SIG-M5 (cell line): ENCODE measurements around the gene SV2B.

Experiments used
- DNase-seq: peaks from one replicate; lab custom pipeline; 2025; lab: John Stamatoyannopoulos, UW

Gene SV2B

DNA sequence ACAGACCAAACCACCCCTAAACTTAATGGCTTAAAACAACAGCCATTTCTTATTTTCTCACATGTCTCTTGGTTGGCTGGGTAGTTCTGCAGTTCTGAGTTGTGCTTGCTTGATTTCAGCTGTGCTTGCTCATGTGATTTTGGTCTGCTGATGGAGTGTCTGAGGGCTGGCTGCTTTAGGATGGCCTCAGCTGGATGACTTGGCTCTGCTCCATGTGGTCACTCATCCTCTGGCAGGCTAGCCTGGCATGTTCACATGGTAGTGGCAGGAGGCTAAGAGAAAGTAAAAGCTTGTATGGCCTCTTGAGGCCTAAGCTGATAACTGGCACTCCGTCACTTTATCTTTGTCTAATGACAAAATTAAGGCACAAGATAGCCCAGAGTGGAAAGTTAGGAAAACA, 4.1 kb downstream of the SV2B start:
- DNase-seq: no peak

DNA sequence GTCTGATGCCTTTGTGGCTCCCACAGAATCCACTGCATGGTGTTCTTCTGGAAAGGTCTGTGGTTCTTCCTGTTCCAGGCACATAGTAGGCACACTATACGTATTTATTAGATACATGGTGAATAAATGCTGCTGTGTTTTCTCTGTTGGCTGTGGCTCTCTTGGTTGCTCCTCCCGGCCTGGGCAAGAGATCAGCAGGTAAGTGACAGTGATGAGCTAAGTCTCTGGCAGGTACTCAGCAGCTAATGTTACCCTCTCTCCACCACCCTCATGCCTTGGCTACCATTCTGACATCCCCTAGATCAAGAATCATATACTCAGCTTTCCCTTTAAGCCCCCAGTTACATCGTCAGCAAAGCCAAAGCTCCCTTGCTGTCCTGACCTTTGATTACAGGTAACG, 8.4 kb downstream of the SV2B start:
- no peak for DNase-seq

DNA sequence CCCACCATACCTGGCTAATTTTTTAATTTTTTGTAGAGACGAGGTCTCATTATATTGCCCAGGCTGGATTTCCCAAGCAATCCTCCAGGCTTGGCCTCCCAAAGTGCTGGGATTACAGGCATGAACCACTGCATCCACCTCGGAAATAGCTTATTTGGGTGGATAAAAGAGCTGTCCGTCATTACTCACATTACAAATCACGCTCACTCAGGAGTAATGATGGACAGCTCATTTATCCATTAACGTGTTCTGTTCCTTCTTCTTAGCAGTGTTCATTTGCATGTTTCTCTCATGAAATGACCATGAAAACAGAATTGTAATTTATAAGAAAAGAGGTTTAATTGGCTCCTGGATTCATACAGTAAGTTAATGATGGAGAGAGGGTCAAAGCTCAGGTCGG, 9.8 kb downstream of the SV2B start:
- no peak for DNase-seq

DNA sequence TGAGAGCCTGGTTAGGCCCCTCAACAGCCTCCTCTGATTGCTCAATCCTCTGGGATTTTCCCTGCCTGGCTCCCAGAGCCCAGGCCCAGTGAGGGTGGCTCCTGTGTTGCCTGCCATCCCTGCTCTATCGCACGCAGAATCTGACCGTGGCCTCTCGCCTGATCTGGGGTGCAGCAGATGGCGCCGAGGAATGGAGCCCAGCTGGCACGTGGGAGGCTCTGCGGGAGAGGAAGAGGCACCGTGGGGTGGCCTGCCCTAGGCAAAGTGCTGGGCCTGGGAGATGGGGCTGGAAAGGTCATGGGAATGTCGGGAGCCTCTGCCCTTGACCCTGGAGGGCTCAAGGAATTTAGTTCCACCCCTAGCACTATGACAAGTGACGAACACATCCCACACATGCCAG, 10.3 kb downstream of the SV2B start:
- DNase-seq: no peak

DNA sequence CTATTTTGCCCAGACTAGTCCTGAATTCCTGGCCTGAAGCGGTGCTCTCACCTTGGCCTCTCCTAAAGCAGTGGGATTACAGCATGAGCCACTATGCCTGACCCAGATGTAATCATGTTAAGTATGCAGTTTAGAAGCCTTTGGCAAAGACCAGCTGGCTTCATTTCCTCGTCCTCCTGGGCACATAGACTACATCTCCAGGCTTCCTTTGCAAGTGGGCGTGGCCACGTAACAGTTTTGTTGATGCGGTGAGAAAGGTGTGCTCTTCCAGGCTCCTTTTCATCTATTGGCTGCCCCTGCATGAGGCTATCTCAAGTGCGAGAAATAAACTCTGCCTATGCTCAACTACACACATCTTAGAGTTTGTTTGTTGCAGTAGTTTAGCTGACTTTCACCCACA, 13.0 kb downstream of the SV2B start:
- DNase-seq: no peak

DNA sequence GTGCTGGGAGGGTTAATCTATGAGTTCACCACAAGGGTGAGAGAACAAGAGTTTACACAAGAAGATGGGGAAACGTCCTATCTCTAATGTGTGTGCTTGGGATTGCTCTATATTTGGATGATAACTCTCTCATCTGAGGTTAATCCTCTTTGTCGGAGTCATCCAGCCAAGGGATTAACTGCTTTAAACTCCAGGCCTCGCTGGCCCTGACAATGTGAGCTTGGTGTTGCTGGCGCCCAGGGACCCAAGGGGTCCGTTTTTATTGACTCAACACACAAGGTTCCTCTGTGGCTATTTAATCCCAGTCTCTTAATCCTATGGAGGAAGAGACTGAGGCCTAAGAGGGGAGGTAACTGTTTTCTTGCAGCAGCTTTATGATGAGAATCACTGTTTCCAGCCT, 14.2 kb downstream of the SV2B start:
- DNase-seq: no peak

DNA sequence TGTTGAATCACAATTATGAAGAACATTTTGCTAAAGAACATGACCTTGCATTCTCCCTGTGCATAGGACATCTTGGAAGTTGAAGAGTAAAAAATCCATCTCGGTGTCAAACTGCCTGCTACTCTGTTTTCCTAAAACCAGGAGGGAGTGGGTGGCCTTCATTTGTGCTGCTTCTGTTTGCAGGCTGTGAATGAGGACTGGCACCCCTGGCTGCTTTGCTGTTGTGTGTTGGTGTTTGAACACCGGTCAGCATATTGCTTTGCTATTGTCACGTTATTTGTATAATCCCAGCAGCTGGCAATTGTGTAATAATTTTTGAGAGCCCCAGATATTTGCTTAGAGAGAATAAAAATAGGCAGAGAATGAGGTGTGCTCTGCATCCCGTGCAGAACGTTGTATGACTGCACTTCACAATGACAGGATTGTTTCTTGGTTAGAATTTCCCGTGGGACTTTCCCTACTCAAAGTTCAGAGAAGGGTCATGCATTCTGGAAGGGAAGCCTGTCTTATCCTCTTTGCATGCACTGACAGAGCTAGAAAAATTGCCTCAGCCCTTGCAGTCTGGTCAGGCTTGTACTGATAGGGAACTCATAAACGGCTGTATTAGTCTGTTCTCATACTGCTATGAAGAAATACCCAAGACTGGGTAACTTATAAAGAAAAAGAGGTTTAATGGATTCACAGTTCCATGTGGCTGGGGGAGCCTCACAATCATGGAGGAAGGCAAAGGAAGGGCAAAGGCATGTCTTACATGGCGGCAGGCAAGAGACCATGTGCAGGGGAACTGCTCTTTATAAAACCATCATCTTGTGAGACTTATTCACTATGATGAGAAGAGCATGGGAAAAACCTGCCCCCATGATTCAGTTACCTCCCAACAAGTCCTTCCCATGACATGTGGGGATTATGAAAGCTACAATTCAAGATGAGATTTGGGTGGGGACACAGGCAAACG, 16.3 kb downstream of the SV2B start:
- no peak for DNase-seq

DNA sequence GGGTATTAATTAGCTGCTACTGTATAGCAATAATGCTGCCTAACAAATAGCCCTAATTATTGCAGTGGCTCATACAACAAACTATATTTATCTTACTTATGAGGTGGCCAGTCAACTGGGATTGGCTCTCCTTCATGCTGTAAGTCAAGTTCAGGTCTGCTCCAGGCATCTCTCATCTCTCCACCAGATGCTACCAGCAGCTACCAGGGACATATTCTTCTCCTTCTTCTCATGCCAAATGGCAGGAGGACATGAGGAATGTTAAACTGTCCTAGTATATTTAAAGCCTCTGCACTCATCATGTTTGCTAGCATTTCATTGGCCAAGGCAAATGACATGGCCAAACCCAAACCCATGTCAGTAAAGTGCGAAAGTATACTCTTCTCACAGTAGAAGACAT, 17.3 kb downstream of the SV2B start:
- DNase-seq: no peak

DNA sequence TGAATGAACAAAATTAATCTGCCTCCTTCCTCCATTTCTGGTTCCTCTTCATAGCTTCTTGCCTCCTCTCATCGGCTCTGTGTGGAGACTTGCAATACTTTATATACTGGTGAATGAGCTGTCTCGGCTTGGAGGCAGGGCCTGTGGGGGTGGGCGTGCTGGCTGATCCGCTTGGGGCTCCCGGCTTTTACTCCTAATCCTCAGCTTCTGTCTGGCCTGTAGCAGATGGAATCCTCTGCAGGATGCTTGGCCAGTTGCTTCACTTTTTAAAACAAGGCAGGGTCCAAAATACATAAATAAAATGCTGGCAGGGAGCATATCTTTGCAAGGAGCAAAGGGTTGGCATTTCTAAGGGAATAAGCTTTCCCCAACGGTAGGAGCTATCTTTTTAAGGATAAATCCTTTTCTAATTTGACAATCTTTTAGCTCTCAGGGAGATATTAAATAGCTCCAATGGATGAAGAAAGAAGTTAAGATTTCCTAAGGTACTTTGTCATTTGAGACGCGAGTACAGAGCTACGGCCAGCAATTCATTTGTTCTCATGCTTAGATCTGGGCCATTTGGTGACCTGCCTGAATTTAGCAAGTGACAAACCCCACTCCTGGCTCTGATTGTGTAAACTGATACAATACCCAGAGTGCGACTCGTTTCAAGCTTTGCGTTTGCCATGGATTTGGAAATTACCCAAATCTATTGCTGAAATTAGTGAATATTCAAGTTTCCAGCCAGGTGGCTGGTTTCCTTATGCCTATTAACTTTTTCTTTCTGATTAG, 18.9 kb downstream of the SV2B start:
- DNase-seq: no peak

DNA sequence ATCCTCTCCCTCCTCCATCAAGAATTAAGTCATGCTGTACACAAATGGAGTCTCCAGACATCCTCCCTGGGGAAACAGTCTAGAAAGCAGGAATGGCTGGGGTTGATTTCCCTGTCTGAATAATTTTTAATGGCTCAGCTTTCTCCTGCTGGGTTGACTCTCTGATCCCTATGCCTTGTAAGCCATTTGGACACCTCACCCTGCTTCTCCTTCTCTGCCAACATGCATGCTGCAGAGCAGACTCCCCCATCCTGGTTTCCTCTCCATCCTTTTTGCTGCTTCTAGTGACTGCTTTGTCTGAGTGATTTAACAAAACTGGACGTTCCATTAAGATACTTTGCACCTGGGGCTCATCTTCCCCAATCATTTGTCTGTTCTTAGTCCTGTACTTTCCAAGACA, 22.2 kb downstream of the SV2B start:
- DNase-seq: no peak

DNA sequence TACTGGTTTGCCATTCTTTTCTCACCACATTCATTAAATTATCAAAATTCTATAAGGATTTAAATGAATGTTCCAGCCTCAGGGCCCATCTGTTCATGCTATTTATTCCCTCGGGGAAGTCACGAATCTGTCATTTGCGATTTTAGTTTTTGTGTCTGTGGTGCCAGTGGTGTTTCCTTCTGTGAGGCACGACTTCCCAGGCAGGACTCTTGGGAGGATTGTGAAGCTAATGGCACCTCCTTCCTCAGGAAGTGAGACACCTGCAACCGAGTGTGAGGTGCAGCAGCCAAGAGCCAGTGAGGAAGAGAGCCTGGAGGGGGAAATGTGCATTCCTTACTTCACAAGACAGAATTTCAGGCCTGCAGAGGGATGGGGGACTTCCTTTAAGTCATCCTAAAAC, 24.1 kb downstream of the SV2B start:
- no peak for DNase-seq

DNA sequence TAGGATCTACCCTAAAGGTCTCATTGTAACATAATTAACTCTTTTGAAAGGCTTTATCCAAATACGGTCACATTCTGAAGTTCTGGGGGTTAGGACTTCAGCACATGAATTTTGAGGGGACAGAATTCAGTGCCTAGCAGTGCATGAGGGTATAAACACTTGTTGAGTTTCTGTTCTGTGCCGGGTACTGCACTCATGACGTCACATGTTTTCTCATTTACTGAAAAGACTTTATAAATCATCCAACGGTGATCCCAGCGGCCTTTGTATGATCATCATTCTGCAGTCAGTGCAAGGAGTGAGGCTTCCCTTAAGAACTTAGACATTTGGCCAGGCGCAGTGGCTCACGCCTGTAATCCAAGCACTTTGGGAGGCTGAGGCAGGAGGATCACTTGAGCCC, 25.1 kb downstream of the SV2B start:
- DNase-seq: no peak

DNA sequence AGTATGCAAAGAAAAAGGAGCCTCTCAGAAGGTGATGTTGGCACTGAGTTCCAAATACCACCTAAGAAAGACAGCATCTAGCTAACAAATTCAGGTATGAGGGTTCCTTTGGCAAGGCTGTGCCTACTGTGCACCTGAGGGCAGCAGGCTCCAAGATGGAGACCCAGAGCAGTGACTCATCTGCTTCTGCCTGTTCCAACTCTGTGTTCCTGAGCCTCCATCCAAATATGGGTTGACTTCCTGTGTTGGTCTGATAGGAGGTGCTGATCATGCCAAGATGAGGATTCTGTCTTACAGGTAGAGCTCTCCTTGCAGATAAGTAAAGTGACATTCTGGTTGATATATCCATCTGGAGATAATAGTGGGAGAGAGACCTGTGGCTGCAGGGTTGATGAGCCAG, 26.0 kb downstream of the SV2B start:
- DNase-seq: no peak

DNA sequence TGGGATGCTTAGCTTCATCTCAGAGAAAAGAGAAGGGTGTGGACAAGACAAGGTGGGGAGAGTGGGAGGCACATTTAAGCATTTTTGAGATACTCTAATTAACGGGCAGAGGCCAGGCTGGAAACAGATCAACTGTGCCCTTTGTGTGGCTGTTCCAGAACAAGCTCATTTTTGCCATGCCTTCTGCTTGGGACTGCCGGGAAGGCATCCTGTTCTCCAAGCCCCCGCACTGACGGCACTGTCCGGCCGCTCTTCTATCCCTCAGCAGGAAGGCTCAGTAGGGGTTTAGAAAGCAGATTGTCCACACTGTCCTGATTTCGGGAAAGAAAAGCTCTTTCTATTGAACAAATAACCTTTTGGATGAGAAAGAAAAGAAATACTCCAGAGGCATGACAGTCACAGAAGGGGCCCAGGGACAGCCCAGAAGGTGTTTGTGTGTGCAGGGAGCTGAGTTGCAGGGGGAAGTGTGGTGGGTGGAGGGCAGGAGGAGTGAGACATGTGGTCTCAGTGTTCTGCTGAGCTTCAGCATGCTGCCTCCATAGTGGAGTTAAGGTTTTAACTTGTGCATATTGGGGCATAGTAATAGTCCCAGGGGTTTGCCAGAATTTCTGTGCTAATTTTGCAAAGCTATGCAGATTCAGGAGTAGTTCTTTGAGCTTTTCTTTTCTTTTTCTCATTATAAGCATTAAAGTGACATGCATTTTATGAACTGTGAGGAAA, 27.3 kb downstream of the SV2B start:
- DNase-seq: no peak

DNA sequence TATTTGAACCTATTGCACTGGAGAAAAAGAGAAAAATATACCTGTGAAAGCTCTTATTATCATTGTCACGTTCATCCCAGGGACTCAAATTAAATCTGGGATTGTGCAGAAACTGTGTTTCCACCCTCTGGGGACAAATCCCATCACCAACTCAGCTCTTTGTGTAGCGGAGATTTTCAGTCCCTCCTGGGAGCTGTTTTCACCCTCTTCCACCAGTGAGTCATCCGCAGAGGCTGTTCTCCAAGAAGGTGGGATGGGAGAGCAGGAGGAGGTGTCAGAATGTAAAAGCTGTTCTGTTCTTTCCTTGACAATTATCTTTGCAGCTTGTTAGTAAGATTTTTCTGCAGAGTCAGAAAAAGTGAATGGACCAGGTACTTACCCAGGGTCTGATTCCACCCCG, 28.0 kb downstream of the SV2B start:
- DNase-seq: no peak

DNA sequence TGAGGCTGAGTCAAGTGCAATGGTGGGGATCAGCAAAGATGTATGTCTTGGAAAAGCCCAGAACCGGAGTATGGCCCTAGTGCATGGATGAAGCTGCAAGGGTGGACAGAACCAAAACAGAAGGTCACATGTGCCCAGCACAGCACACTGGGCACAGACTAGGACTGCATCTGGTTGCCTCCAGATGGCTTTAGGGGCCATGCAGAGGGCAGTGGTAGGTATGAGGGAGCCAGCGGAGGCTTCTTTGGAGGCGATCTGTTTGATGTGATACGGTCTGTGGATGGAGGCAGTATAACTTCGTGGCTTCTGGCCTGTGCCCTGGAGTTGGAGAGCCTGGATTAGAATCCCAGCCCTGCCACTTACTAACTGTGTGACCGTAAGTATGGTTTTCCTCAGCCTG, 29.4 kb downstream of the SV2B start:
- DNase-seq: no peak

DNA sequence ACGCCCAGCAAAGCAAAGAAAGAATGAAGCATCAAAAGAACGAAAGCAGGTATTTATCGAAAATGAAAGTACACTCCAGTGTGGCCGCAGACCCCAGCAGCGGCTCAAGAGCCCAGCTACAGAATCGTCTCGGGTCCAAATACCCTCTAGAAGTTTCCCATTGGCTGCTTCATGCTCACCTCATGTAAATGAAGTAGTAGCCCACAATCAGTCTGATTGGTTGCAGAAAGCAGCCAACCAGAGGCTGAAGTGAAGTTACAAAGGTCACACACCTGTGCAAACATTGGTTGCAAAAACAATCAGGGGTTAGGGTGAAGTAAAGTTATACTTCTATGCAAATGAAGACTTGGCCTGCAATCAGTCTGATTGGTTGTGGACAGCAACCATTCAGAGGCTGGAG, 32.0 kb downstream of the SV2B start:
- DNase-seq: no peak

DNA sequence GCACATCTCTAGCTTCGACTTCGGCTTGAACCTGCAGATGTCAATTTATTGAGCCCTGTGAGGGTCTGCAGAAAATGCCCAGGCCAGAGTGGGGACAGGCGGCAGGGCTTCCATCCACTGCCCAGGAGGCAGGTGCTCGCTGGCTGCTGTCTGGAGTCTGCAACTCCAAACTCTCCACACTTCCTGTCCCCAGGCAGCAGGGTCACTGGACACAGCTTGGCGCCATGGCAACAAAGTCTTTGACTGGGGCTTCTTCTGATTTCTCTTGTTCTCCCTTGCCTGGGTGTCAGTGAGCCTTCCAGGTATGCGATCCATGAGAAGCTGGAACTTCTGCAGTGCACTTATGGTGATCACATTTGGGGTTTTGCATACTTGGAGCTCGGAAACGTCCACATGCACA, 33.5 kb downstream of the SV2B start:
- DNase-seq: no peak

DNA sequence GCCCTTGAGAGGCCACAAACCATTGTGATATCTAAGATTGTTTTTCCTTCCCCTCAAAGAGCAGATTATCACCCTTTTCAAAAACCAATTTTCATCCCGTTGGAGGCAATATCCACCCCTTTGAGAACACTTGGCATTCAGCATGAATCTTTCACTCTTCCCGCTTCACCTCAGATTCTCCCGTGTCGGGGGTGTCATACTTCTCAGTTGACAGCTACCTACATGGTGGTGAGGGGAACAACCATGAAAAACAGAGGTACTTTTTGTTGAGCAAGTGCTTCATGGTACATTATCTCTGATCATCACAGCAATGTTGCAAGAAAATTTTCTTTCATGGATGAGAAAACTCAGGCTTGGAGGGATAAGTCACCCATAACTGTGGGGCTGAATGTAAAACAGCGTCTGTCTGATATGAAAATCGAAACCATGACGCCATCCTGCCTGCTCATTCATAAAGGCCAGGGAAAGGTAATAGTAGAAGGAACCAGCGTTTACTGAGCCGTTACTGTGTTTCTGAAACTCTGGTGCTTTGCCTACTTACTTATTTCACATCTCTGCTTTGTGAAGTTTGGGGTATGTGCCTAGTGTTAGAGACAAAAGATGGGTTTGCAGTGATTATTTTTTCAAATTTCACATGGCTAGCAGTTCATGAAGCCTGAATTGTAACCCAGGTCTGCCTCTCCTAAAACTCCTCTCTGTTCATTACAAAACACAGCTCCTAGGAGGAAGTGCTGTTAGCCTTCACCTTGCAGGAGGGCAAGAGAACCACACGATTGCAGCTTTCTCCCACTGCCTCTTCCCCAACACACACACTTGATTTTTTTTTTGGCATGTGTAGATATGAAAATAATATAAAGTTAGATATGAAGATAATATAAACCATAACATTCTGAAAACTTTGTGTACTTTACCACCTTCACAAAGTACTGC, 35.4 kb downstream of the SV2B start:
- no peak for DNase-seq

DNA sequence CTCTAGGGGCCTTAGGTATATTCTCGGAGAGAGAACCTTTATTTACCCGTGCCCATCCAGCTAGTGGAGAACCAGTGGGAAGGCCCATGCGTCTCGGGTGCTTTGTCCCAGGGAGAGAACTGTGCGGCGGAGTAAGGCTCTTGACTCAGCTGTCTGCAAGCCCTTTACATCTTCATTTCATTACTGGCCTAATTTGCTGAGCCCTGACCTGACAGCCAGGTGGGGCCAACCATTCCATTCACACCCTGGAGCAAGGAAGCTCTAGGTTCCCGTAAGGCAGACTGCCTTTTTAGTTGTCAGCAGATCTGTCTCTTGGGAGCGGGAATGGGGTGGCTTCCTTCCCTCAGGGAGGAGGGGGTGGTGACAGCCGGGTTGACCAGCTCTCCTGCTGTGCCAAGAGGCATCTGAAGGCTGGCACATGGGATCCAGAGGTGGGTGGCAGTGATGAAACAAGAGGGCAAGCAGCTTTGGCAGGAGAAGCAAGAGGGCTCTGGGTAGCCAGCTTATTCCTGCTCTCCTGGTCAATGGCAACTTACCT, 36.4 kb downstream of the SV2B start:
- no peak for DNase-seq

DNA sequence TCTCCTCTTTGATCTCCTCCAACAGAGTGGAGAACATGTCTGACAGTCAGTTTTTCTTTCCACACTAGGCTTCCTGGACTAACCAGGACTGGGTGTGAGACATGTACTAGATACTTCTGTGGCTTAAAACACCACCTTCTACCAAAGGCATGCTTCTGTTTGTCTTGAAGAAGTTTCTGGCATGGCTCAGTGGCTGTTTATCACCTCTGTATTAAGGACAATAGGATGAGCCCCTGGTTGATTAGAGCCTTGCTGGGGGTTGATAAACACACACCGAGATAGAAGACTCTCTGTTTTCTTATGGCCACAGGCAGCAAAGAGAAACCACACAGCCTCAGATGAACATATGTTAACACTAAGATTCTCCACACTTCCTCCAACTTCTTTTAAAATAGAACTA, 40.5 kb downstream of the SV2B start:
- DNase-seq: no peak
